ENCODE measurements around the gene BSN.

The BSN gene

GRCh38 chr3:49626796-49627195, 72.5 kb downstream of the BSN start:
- TF ChIP-seq CTCF (IDR thresholded peaks at IDR 0.05; ENCODE audit: low read depth, low read length), result no peak
- H3K27me3 ChIP-seq (ENCODE audit: insufficient read depth, low read depth, severe bottlenecking), result no peaks in the 10 kb centered on the region
- DNase-seq, result no peak

GRCh38 chr3:49627634-49628033, 73.4 kb downstream of the BSN start:
- Histone ChIP-seq H3K9me3 (ENCODE audit: severe bottlenecking) (no peaks in the 10 kb centered on the region), H3K4me3 (ENCODE audit: low read depth, low read length) (no peak overlapping the region), H3K27me3 (ENCODE audit: insufficient read depth, low read depth, severe bottlenecking) (no peaks in the 10 kb centered on the region), H3K36me3 (peaks cover 51% of the 10 kb centered on the region), H3K27ac (no peak overlapping the region)
- TF ChIP-seq CTCF (IDR thresholded peaks at IDR 0.05; ENCODE audit: low read depth, low read length), result no peak
- DNase-seq, result no peak

More at GRCh38 chr3:49626796-49627195, 72.5 kb downstream of the BSN start:
- Histone ChIP-seq H3K27ac (no peak overlapping the region), H3K9me3 (ENCODE audit: severe bottlenecking) (no peaks in the 10 kb centered on the region), H3K4me3 (ENCODE audit: low read depth, low read length) (no peak overlapping the region), H3K36me3 (peaks cover 45% of the 10 kb centered on the region)

GRCh38 chr3:49628249-49628648, 74.0 kb downstream of the BSN start:
- Histone ChIP-seq H3K36me3 (peaks cover 51% of the 10 kb centered on the region), H3K9me3 (ENCODE audit: severe bottlenecking) (no peaks in the 10 kb centered on the region), H3K4me3 (ENCODE audit: low read depth, low read length) (no peak overlapping the region), H3K27me3 (ENCODE audit: insufficient read depth, low read depth, severe bottlenecking) (no peaks in the 10 kb centered on the region), H3K27ac (no peak overlapping the region)
- TF ChIP-seq CTCF (IDR thresholded peaks at IDR 0.05; ENCODE audit: low read depth, low read length), result no peak
- DNase-seq, result no peak

GRCh38 chr3:49629451-49629850, 75.2 kb downstream of the BSN start:
- H3K9me3 ChIP-seq (ENCODE audit: severe bottlenecking), result no peaks in the 10 kb centered on the region
- H3K36me3 ChIP-seq, result peaks cover 51% of the 10 kb centered on the region
- no peak overlapping the region for H3K4me3 ChIP-seq (ENCODE audit: low read depth, low read length)
- peak overlapping the region; percentile 56 for H3K27ac ChIP-seq
- TF ChIP-seq CTCF (IDR thresholded peaks at IDR 0.05; ENCODE audit: low read depth, low read length), result no peak
- no peak for DNase-seq
- H3K27me3 ChIP-seq (ENCODE audit: insufficient read depth, low read depth, severe bottlenecking), result no peaks in the 10 kb centered on the region

- H3K27me3 ChIP-seq (ENCODE audit: insufficient read depth, low read depth, severe bottlenecking), result no peaks in the 10 kb centered on the region
- no peaks in the 10 kb centered on the region for H3K9me3 ChIP-seq (ENCODE audit: severe bottlenecking)
- DNase-seq, result peak; percentile 70
- peaks cover 51% of the 10 kb centered on the region for H3K36me3 ChIP-seq
- no peak overlapping the region for H3K4me3 ChIP-seq (ENCODE audit: low read depth, low read length)
- TF ChIP-seq CTCF (IDR thresholded peaks at IDR 0.05; ENCODE audit: low read depth, low read length), result no peak
- peak overlapping the region; percentile 56 for H3K27ac ChIP-seq
Measured at GRCh38 chr3:49629866-49630265, 75.6 kb downstream of the BSN start.

- Histone ChIP-seq H3K36me3 (peaks cover 44% of the 10 kb centered on the region), H3K27me3 (ENCODE audit: insufficient read depth, low read depth, severe bottlenecking) (no peaks in the 10 kb centered on the region), H3K9me3 (ENCODE audit: severe bottlenecking) (no peaks in the 10 kb centered on the region), H3K27ac (peak overlapping the region; percentile 56; the same call in 1 of the 2 replicates), H3K4me3 (ENCODE audit: low read depth, low read length) (no peak overlapping the region)
- TF ChIP-seq CTCF (IDR thresholded peaks at IDR 0.05; ENCODE audit: low read depth, low read length), result no peak
- DNase-seq, result no peak
Measured at GRCh38 chr3:49630784-49631183, 76.5 kb downstream of the BSN start.
